Activated T-cell treated with anti-CD3 and anti-CD28 coated beads, Interleukin-2, amount 50 U/mL, for 72 hours (primary cell): ENCODE results near the gene S100A8. TPM values are rescaled to one million over a fixed set of nuclear protein-coding genes. Genes with fewer than 3 reads are reported as not detected.

ENCODE experiments used
- ATAC-seq, 2 donors: fragments of 150-1000 bp; cut with Tn5 transposase; replicated peaks in 1 of 2; 2 replicates each; pipeline ENCODE4 v1.10.0; 2021; ENCODE audit warnings: moderate library complexity in 2 of 2, mild to moderate bottlenecking in 1 of 2
- DNase-seq, 2 donors: peaks; one replicate each; pipeline ENCODE4 v3.0.0; 2021 to 2022; ENCODE audit warnings: mixed read lengths in 1 of 2
- H3K27ac Mint-ChIP-seq: one replicate; pipeline ENCODE4 v1.8.0; 2022; ENCODE audit warnings: mild to moderate bottlenecking, moderate library complexity, mixed read lengths
- H3K27me3 Mint-ChIP-seq: one replicate; pipeline ENCODE4 v1.8.0; 2022; ENCODE audit warnings: low read depth, mixed read lengths
- H3K36me3 Mint-ChIP-seq, 2 donors: one replicate each; pipeline ENCODE4 v1.8.0; 2022; ENCODE audit warnings: mixed read lengths in 2 of 2, mild to moderate bottlenecking in 1 of 2; ENCODE audit not compliant: insufficient read depth in 2 of 2
- H3K4me1 Mint-ChIP-seq: one replicate; pipeline ENCODE4 v1.8.0; 2022; ENCODE audit warnings: low read depth, mixed read lengths
- H3K4me3 Mint-ChIP-seq, 2 donors: one replicate each; pipeline ENCODE4 v1.8.0; 2022; ENCODE audit warnings: mild to moderate bottlenecking in 2 of 2, mixed read lengths in 2 of 2, moderate library complexity in 2 of 2
- H3K9me3 Mint-ChIP-seq, 2 donors: one replicate each; pipeline ENCODE4 v1.8.0; 2022; ENCODE audit warnings: mixed read lengths in 2 of 2
- total RNA-seq, 2 donors: library from RNA; stranded (reverse); gene quantifications; one replicate each; pipeline ENCODE4 v1.2.3, GENCODE V29; 2022

The S100A8 gene
- total RNA-seq, 2 donors from 2014 or later, result not detected

DNA sequence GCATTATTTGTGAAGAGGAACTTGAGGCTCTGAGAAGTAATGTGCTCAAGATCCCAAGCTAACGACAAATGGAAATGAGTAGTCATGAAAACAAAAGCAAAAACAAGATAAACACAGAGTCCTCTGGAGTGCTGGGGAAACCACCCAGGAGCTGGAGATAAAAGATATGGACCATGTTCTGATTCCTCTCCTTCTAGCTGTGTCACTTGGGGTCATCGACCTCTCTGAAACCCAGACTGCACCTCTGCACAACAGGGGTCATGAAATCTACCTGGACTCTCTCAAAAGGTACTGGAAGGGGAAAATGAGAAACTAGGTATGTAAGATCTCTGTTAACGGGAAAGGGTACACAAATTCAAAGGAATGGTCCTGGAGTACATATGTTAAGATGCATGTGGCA, 48.7 kb downstream of the S100A8 start:
- no peak for DNase-seq
- ATAC-seq, result no peak
- Mint-ChIP-seq H3K27me3 (peaks cover 20% of the 10 kb centered on the region), H3K4me3 (no peak overlapping the region), H3K9me3 (peaks cover 0 to 2% of the 10 kb centered on the region in 2 donors), H3K36me3 (no peaks in the 10 kb centered on the region), H3K4me1 (peaks cover 68% of the 10 kb centered on the region), H3K27ac (no peak overlapping the region)

DNA sequence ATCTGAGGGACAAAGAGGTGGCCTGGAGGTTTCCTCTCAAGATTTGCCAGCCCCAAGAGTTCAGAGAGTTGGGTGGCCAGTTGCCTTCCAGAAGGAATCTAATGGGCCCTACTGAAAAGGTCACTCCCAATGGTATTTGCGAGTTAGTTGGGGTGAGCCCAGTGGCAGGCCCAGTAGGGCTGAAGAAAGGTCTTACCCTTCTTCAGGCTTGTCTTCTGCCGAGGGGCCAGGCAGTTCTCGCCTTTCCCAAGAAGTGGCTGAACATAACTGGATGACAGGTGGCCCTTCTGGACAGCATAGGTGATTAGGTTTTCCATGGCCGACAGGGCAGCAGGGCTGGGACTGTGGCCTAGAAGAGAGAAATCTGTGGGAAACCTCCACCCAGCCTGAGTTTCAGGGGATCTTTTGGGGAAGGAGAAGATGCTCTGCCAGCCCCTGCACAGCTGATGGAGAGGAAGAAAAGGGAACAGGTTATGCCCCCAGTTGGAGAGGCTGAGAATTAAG, 49.4 kb downstream of the S100A8 start:
- Mint-ChIP-seq H3K27ac (no peak overlapping the region), H3K9me3 (peaks cover 0 to 2% of the 10 kb centered on the region in 2 donors), H3K36me3 (no peaks in the 10 kb centered on the region), H3K4me3 (no peak overlapping the region), H3K27me3 (peaks cover 13% of the 10 kb centered on the region), H3K4me1 (peaks cover 64% of the 10 kb centered on the region)
- no peak for DNase-seq
- ATAC-seq, result no peak

DNA sequence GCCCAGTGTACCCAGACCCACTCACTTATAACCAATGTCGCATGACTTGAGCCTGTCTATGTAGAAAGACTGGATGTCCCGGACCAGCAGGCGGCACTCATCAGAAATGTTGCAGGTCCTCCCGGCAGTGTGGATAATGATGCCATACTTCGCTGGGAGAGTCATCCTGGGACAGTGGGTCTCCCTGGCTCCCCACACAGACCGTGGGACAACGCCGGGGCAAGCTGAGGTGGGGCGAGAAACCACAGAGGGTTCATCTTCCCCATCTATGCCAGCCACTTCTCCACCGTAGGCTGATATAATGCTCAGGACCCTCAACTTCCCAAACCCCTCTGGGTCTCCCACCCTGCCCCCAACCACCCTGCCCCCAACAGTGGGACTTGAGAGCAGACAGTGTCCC, 50.5 kb downstream of the S100A8 start:
- ATAC-seq, result no peak
- H3K4me3 Mint-ChIP-seq, result no peak overlapping the region
- no peaks in the 10 kb centered on the region for H3K36me3 Mint-ChIP-seq
- no peak overlapping the region for H3K27ac Mint-ChIP-seq
- DNase-seq, result no peak
- H3K9me3 Mint-ChIP-seq, result peaks cover 0 to 2% of the 10 kb centered on the region in 2 donors
- peaks cover 53% of the 10 kb centered on the region for H3K4me1 Mint-ChIP-seq
- H3K27me3 Mint-ChIP-seq, result peaks cover 2% of the 10 kb centered on the region

Other genes starting within 250 kb of the S100A8 start
- gene SPRR2G, start 240.2 kb downstream of the S100A8 start, total RNA-seq, result not detected
- not detected for gene LELP1, start 187.6 kb downstream of the S100A8 start, total RNA-seq
- not detected for gene PRR9, start 173.5 kb downstream of the S100A8 start, total RNA-seq
- gene LORICRIN, start 131.4 kb downstream of the S100A8 start, total RNA-seq, result under 1 TPM in 1 of 2 donors, not detected in 1; 0.46 TPM
- not detected for gene PGLYRP3, start 78.1 kb downstream of the S100A8 start, total RNA-seq
- under 1 TPM; 0.21 to 0.29 TPM for gene PGLYRP4, start 42.2 kb downstream of the S100A8 start, total RNA-seq
- not detected for gene S100A9, start 33.2 kb downstream of the S100A8 start, total RNA-seq
- gene S100A12, start 15.5 kb downstream of the S100A8 start, total RNA-seq, result not detected
- gene S100A7A, start 25.4 kb upstream of the S100A8 start, total RNA-seq, result not detected
- gene S100A7, start 69.6 kb upstream of the S100A8 start, total RNA-seq, result not detected
- gene S100A6, start 144.9 kb upstream of the S100A8 start, total RNA-seq, result 100 to 1,000 TPM; 219 to 358 TPM
- gene S100A5, start 149.9 kb upstream of the S100A8 start, total RNA-seq, result 1 to 10 TPM; 2.8 to 4.4 TPM
- 100 to 1,000 TPM in 1 of 2 donors, 10 to 100 TPM in 1; 96.1 to 198 TPM for gene S100A4, start 154.7 kb upstream of the S100A8 start, total RNA-seq
- gene S100A3, start 158.2 kb upstream of the S100A8 start, total RNA-seq, result not detected
- 1 to 10 TPM; 1.7 to 5.0 TPM for gene S100A2, start 174.8 kb upstream of the S100A8 start, total RNA-seq
- not detected for gene S100A16, start 222.1 kb upstream of the S100A8 start, total RNA-seq
- 1 to 10 TPM in 1 of 2 donors, under 1 TPM in 1; 0.26 to 1.4 TPM for gene S100A14, start 225.3 kb upstream of the S100A8 start, total RNA-seq
- 10 to 100 TPM; 13.5 to 16.4 TPM for gene S100A13, start 236.4 kb upstream of the S100A8 start, total RNA-seq
- gene S100A1, start 237.4 kb upstream of the S100A8 start, total RNA-seq, result not detected
- 100 to 1,000 TPM in 1 of 2 donors, 10 to 100 TPM in 1; 95.8 to 107 TPM for gene CHTOP, start 243.0 kb upstream of the S100A8 start, total RNA-seq